GM12873 (cell line): ENCODE measurements around the gene ZNF560.

Experiments used
- TF ChIP-seq, protein P1 (sequence below): IDR thresholded peaks from 2 replicates; pipeline ENCODE4 v1.5.1; 2012; ENCODE audit warnings: low read depth, mild to moderate bottlenecking, moderate library complexity, low read length, control low read depth; ENCODE audit not compliant: insufficient read depth; ENCODE audit errors: missing control alignments

The ZNF560 gene

DNA sequence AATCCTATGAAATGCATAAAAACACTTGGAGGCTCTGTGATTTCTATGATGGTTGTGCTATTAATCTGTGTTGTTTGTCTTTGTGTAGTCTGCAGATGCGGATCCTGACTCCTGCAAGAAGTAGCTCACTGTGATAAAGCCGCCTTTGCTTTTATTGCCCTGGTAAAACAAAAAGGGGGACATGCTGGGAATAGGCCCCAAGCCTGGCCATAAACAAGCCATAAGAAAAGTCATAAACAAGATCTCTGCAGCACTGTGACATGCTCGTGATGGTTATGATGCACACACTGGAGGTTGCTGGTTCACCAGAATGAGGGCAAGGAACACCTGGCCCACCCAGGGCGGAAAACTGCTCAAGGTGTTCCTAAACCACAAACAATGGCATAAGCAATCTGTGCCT lies 36.5 kb downstream of the ZNF560 start:
- TF ChIP-seq, protein P1, sequence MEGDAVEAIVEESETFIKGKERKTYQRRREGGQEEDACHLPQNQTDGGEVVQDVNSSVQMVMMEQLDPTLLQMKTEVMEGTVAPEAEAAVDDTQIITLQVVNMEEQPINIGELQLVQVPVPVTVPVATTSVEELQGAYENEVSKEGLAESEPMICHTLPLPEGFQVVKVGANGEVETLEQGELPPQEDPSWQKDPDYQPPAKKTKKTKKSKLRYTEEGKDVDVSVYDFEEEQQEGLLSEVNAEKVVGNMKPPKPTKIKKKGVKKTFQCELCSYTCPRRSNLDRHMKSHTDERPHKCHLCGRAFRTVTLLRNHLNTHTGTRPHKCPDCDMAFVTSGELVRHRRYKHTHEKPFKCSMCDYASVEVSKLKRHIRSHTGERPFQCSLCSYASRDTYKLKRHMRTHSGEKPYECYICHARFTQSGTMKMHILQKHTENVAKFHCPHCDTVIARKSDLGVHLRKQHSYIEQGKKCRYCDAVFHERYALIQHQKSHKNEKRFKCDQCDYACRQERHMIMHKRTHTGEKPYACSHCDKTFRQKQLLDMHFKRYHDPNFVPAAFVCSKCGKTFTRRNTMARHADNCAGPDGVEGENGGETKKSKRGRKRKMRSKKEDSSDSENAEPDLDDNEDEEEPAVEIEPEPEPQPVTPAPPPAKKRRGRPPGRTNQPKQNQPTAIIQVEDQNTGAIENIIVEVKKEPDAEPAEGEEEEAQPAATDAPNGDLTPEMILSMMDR: no peak

DNA sequence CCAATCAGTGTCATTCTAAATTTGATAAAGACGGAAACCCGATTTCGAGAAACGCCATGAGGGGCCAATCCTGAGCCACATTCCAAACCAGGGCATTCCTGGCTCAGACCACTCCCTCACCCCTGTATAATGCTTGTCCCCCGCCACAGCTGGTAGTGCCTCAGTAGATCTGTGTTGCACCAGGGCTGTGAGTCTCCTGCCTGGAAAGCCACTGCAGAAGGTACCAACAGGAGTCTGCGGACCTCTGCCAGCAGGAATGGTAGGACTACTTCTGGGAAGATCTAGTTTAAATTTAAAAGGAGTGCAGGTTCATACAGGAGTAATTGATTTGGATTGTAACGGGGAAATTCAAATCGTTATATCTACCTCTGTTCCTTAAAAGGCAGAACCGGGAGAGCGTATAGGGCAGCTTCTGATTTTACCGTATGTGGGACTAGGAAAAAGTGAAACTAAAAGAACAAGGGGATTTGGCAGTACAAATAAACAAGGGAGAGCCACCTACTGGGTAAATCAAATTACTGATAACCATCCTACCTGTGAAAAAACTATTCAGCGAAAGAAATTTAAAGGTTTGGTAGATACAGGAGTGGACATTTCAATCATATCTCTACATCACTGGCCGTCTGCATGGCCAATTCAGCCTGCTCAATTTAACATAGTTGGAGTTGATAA lies 42.3 kb downstream of the ZNF560 start:
- TF ChIP-seq, protein P1: no peak

- TF ChIP-seq, protein P1: no peak
Measured at GRCh38 chr19:9453953-9454352, 44.5 kb downstream of the ZNF560 start.

DNA sequence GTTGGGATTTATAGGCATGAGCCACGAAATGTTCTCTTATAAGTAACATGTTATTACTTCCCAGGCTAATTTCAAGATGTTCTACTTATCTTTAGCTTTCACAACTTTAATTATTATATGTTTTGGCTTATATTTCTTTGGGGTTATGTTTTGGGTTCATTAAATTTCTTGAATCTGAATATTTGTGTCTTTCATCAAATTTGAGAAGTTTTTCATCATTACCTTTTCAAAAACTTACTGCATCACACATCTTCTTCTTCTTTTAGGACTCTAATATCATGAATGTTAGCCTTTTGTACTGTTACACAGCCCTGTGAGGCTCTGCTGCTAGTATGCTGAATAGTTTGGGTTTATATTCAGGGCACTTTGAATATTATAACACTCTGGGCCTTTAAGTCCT lies 53.4 kb downstream of the ZNF560 start:
- TF ChIP-seq, protein P1: no peak

DNA sequence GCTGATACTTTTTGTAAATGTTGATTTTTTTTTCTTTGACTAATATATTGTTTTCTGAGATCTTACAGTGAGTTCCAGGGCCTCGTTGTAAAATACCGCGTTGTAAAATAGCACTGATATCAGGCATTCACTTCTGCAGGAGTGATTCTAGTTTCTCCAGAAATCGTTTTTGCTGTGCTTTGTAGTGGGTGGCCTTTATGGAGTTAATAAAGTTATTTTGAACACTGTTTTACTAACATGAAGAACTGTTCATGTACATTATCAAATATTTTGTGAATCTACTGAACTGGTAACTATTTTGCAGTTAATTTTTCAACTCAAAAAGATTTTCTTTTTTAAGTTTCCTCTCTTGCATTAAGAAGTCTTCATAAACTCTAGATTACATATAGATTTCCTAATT lies 62.1 kb downstream of the ZNF560 start:
- TF ChIP-seq, protein P1: no peak

- TF ChIP-seq, protein P1: peak; percentile 77
Measured at GRCh38 chr19:9435279-9436268, 62.8 kb downstream of the ZNF560 start, which contains the start of gene ZNF266. TSS of gene ZNF266 (minus strand) at chr19:9435573. CDS start at chr19:9420089, 15,484 bp downstream.

- TF ChIP-seq, protein P1: peak; percentile 78
Measured at GRCh38 chr19:9431475-9431874, 66.9 kb downstream of the ZNF560 start.
